ENCODE data around the gene CLINT1. TPM values are rescaled to one million over a fixed set of nuclear protein-coding genes. Genes with fewer than 3 reads are reported as not detected.

Gene CLINT1
- total and polyA plus RNA-seq, 2 experiments from 2014 or later = 71.7 to 101 TPM

GRCh38 chr5:157799578-157799977 is 59.4 kb downstream of the CLINT1 start:
- H3F3A ChIP-seq (replicated peaks; ENCODE audit: low read depth) = no peaks in the 10 kb centered on the region
- no peak overlapping the region for H3K27ac ChIP-seq (ENCODE audit: low read depth)
- no peaks in the 10 kb centered on the region for H3K27me3 ChIP-seq (ENCODE audit: insufficient read depth)
- H3K4me3 ChIP-seq = no peak overlapping the region
- no peaks in the 10 kb centered on the region for H3K4me1 ChIP-seq (ENCODE audit: insufficient read depth)
- no peak overlapping the region for H3K4me2 ChIP-seq
- 0 out of 2 replicates have a peak, but pooled peaks cover 3% of the 10 kb centered on the region for H4K20me1 ChIP-seq (replicated peaks; ENCODE audit: insufficient read depth)
- TF ChIP-seq ZNF331 (CRISPR knock-in tag; IDR thresholded peaks at IDR 0.05; ENCODE audit: low read depth) = no peak
- TF ChIP-seq NANOG (IDR thresholded peaks at IDR 0.05; ENCODE audit: borderline replicate concordance) = no peak
- TF ChIP-seq REST (IDR thresholded peaks at IDR 0.05; ENCODE audit: unreplicated experiment) = no peak
- TF ChIP-seq STAT1 (IDR thresholded peaks at IDR 0.05; ENCODE audit: unreplicated experiment) = no peak
- TF ChIP-seq JUNB (IDR thresholded peaks at IDR 0.05; ENCODE audit: unreplicated experiment) = no peak
- no peak for TF ChIP-seq POLR2AphosphoS5 (IDR thresholded peaks at IDR 0.05; ENCODE audit: low read depth)
- TF ChIP-seq CTCF (conservative IDR thresholded peaks at IDR 0.05; ENCODE audit: low read depth in 2 of 2) = no peak
- no peak for TF ChIP-seq ZNF114 (CRISPR knock-in tag; IDR thresholded peaks at IDR 0.05)
- no peak for TF ChIP-seq ETS1 (IDR thresholded peaks at IDR 0.05)
- TF ChIP-seq EZH2phosphoT487 (IDR thresholded peaks at IDR 0.05; ENCODE audit: unreplicated experiment) = no peak
- no peak for TF ChIP-seq ZNF462 (CRISPR knock-in tag; IDR thresholded peaks at IDR 0.05)
- TF ChIP-seq CREB1 (CRISPR knock-in tag; IDR thresholded peaks at IDR 0.05; ENCODE audit: low read depth) = no peak
- TF ChIP-seq EZH2 (IDR thresholded peaks at IDR 0.05; ENCODE audit: low read depth, unreplicated experiment) = no peak
- H3K4me3 Mint-ChIP-seq = no peak overlapping the region
- H3K79me2 ChIP-seq (replicated peaks; ENCODE audit: insufficient read depth) = no peaks in the 10 kb centered on the region
- no peaks in the 10 kb centered on the region for H3K9me2 ChIP-seq (ENCODE audit: insufficient read depth)
- H3K27me3 Mint-ChIP-seq (ENCODE audit: insufficient read depth, low read depth, poor library complexity) = peaks cover 1% of the 10 kb centered on the region
- H2AFZ ChIP-seq = no peak overlapping the region
- H3K9me3 Mint-ChIP-seq = no peaks in the 10 kb centered on the region
- peaks cover 36% of the 10 kb centered on the region; the same call in 2 of the 3 replicates for H3K36me3 Mint-ChIP-seq (ENCODE audit: low read depth)
- no peak overlapping the region for H3K27ac Mint-ChIP-seq
- no peak for DNase-seq (ENCODE audit: low spot score)
- ATAC-seq = no peak
- no peaks in the 10 kb centered on the region for H3K4me1 Mint-ChIP-seq
- H3K36me3 ChIP-seq (ENCODE audit: insufficient read depth) = 0 out of 2 replicates have a peak, but pooled peaks cover 8% of the 10 kb centered on the region
